ENCODE results near the gene DRG2.

DRG2 gene

DNA sequence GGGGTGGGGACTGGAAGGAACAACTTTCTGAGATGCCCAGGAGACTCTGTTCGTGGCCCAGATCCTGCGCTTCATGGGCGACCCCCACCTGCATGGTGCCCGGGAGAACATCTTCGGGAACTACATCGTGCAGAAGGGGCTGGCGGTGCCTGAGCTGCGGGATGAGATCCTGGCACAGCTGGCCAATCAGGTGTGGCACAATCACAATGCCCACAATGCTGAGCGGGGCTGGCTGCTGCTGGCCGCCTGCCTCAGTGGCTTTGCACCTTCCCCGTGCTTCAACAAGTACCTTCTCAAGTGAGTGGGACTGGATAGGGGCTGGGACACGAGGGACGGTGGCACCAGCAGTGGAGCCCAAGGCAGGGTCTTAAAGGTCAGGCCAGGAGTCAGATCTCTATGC, 58.1 kb downstream of the DRG2 start:
- DNase-seq, result no peak

DNA sequence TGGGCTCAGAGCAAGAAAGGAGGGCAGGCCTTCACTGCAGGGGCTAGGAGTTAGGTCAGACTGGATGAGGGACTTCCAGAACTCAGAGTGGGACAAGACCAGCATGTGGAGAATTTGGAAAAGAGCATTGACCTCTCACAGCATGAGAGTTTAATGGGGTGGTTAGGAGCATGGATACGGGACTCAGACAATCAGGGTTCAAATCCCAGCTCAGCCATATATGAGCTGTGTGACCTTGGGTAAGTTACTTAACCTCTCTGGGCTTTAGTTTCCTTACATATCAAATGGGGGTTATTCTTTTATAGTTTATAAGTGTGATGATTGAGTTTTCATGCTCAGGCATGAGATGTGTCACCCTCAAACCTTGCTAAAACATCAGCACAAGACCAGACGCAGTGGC, 58.5 kb downstream of the DRG2 start:
- DNase-seq, result no peak

DNA sequence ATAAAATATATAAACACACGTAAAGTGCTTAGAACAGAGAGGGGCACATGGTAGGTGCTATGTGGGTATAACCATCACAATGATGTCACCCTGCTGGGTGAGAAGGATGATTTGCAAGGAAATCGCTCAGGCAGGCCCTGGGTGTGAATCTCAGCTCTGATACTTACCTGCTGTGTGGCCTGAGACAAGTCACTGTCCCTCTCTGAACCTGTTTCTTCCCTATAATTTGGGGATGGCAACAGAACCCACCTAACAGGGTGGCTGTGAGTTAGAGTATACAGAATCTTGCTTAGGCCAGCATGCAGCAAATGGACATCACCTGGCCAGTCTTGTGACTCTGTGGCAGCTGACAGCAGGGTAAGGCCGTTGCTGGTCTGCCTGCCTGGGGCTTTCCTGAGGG, 59.2 kb downstream of the DRG2 start:
- no peak for DNase-seq

DNA sequence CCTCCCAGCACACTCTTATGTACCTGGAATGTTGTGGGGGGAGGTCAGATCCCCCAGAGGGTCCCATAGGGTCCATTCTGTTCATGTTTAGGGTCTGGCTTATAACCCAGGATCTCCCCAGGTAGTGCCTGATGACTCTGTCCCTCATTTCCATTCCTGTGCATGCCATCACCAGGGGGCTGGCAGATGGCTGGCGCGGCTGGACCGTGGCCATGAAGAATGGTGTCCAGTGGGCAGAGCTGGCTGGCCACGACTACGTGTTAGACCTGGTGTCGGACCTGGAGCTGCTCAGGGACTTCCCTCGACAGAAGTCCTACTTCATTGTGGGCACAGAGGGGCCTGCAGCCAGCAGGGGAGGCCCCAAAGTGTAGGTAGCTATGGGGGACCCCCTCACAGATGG, 60.8 kb downstream of the DRG2 start:
- DNase-seq, result no peak

DNA sequence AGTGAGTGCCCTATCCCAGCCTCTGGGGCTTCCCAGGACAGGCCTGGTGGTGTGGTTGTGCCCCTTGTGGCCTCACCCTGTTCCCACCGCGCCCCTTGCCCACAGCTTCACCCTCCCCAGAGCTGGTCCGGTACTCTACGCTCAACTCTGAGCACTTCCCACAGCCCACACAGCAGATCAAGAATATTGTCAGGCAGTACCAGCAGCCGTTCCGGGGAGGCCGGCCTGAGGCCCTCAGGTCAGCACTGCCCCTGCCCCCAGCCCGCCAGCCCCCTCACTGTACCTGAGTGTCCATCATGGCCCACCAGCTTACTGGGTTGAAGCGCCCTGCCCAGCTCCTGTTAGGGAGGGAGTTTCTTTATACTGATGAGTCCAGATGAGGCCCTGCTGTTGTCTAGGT, 63.5 kb downstream of the DRG2 start:
- no peak for DNase-seq

DNA sequence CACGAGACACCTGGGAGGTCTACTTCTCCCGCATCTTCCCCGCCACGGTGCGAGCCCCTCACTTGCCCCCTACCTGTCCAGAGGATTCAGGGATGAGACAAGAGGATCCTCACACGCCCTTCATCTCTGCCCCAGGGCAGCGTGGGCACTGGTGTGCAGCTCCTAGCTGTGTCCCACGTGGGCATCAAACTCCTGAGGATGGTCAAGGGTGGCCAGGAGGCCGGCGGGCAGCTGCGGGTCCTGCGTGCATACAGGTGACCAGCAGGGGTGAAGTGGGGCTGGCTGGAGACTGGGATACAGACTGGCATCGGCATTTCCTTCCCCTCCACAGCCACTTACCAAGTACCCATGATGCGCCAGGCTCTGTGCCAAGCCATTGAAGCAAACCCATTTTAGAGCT, 67.4 kb downstream of the DRG2 start:
- DNase-seq, result no peak

DNA sequence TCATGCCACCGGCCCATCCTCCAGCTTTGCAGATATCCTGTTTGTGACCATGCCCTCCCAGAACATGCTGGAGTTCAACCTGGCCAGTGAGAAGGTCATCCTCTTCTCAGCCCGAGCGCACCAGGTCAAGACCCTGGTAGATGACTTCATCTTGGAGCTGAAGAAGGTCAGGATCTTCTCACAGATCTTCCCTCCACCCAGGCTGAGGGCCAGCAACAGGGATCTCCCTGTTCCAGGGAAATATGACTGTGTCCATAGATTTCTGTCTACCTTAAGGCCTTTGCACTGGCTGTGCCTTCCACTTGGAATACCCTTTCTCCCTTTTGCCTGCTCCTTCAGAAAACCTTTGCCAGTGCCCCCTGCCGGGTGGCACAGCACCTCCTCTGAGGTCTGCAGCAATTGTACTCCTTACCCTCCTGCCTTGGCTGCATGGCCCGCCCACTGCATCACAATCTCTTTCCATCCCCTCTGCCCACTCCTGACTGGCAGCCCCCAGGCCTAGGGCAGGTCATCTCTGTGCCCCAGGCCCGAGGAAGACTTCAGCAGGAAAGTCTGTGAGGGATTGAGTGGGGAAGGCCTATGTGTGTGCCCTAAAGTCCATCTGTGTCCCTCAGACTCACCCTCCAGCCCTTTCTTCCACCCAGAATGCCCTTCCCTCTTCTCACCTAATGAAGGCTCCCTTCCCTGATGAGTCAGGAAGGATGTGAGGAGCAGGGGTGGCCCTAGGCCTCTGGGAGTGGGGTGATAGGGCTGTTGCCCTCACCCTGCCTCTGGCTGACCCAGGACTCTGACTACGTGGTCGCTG, 68.6 kb downstream of the DRG2 start:
- DNase-seq, result no peak

DNA sequence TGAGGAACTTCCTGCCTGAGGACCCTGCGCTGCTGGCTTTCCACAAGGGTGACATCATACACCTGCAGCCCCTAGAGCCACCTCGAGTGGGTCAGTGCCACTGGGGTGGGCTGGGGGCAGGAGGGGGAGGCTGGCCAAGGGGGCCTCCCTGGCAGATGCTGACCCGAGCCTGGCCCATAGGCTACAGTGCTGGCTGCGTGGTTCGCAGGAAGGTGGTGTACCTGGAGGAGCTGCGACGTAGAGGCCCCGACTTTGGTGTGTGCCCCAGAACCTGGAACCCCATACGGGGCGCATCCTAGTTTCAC, 69.2 kb downstream of the DRG2 start:
- no peak for DNase-seq
